Measurements from ENCODE around the gene MMEL1.

Gene MMEL1

GRCh38 chr1:2540816-2541492, 91.9 kb downstream of the MMEL1 start:
- no peak for DNase-seq
